Natural killer cell treated with Interleukin-12 subunit alpha and Interleukin-12 subunit beta and Interleukin-15 and Interleukin-18, amount 100 ng/mL, for 72 hours (primary cell): ENCODE measurements around the gene FKBP1A. TPM values are rescaled to one million over a fixed set of nuclear protein-coding genes. Genes with fewer than 3 reads are reported as not detected.

Experiments
- total RNA-seq, 2 donors: library from RNA; stranded (reverse); gene quantifications; one replicate each; pipeline ENCODE4 v1.2.3, GENCODE V29; 2022

Gene FKBP1A
- total RNA-seq, 2 donors from 2014 or later, result 167 to 229 TPM

Other genes starting within 250 kb of the FKBP1A start
- not detected for gene TMEM74B, start 208.1 kb downstream of the FKBP1A start, total RNA-seq
- under 1 TPM in 1 of 2 donors, not detected in 1; 0.40 TPM for gene C20orf202, start 189.6 kb downstream of the FKBP1A start, total RNA-seq
- gene RAD21L1, start 167.0 kb downstream of the FKBP1A start, total RNA-seq, result not detected
- gene SNPH, start 126.8 kb downstream of the FKBP1A start, total RNA-seq, result 1 to 10 TPM; 1.5 to 1.9 TPM
- gene SDCBP2, start 63.9 kb downstream of the FKBP1A start, total RNA-seq, result 1 to 10 TPM in 1 of 2 donors, under 1 TPM in 1; 0.89 to 1.5 TPM
- gene NSFL1C, start 73.8 kb upstream of the FKBP1A start, total RNA-seq, result 10 to 100 TPM; 73.6 to 99.9 TPM
- not detected for gene SIRPB2, start 98.4 kb upstream of the FKBP1A start, total RNA-seq
- not detected for gene SIRPD, start 164.7 kb upstream of the FKBP1A start, total RNA-seq
- 1 to 10 TPM in 1 of 2 donors, not detected in 1; 2.7 TPM for gene SIRPB1, start 227.0 kb upstream of the FKBP1A start, total RNA-seq